Measurements from ENCODE around the gene FOXF2. TPM values are rescaled to one million over a fixed set of nuclear protein-coding genes. Genes with fewer than 3 reads are reported as not detected.

The FOXF2 gene
- total RNA-seq, 1 experiment from 2014 or later, result not detected

- no peak for DNase-seq (ENCODE audit: low spot score)
Measured at GRCh38 chr6:1390133-1390945, 963 bp downstream of the FOXF2 start.

- no peak for DNase-seq (ENCODE audit: low spot score)
Measured at GRCh38 chr6:1390946-1391799, 1.8 kb downstream of the FOXF2 start.

- no peak for DNase-seq (ENCODE audit: low spot score)
Measured at GRCh38 chr6:1391800-1392309, 2.5 kb downstream of the FOXF2 start.

GRCh38 chr6:1392813-1393640 is 3.7 kb downstream of the FOXF2 start:
- DNase-seq (ENCODE audit: low spot score), result no peak

- no peak for DNase-seq (ENCODE audit: low spot score)
Measured at GRCh38 chr6:1393641-1394283, 4.4 kb downstream of the FOXF2 start.

- no peak for DNase-seq (ENCODE audit: low spot score)
Measured at GRCh38 chr6:1394514-1395463, 5.4 kb downstream of the FOXF2 start.

- no peak for DNase-seq (ENCODE audit: low spot score)
Measured at GRCh38 chr6:1395506-1395905, 6.1 kb downstream of the FOXF2 start.

GRCh38 chr6:1395941-1396908 is 6.8 kb downstream of the FOXF2 start:
- no peak for DNase-seq (ENCODE audit: low spot score)

- peak; percentile 85 for DNase-seq (ENCODE audit: low spot score)
Measured at GRCh38 chr6:1396952-1397868, 7.8 kb downstream of the FOXF2 start.

- DNase-seq (ENCODE audit: low spot score), result no peak
Measured at GRCh38 chr6:1399085-1399780, 9.9 kb downstream of the FOXF2 start.

GRCh38 chr6:1400126-1400850 is 10.9 kb downstream of the FOXF2 start:
- DNase-seq (ENCODE audit: low spot score), result no peak

- DNase-seq (ENCODE audit: low spot score), result no peak
Measured at GRCh38 chr6:1402369-1402768, 13.0 kb downstream of the FOXF2 start.

- DNase-seq (ENCODE audit: low spot score), result no peak
Measured at GRCh38 chr6:1402868-1403267, 13.5 kb downstream of the FOXF2 start.

GRCh38 chr6:1403851-1404712 is 14.7 kb downstream of the FOXF2 start:
- no peak for DNase-seq (ENCODE audit: low spot score)

GRCh38 chr6:1404713-1405098 is 15.3 kb downstream of the FOXF2 start:
- no peak for DNase-seq (ENCODE audit: low spot score)
